Vagina (tissue), 2 donors: ENCODE measurements around the gene LRG1.

ENCODE experiments used
- POLR2AphosphoS5 ChIP-seq, 2 donors: sonication (generic); formaldehyde crosslinking; IDR thresholded peaks; one replicate each; pipeline ENCODE4 v1.9.0; 2017; ENCODE audit warnings: antibody characterized with exemption in 2 of 2, mild to moderate bottlenecking in 2 of 2, low read depth in 1 of 2; ENCODE audit not compliant: insufficient read depth in 1 of 2
- TF ChIP-seq, protein P1 (sequence below), 3 experiments: fragments of 450-650 bp in 2 of 3; fragments of 200-600 bp in 1 of 3; sonication (generic) in 1 of 3; IDR thresholded peaks; one replicate each; pipeline ENCODE4 v1.5.1; 2017 to 2019; ENCODE audit warnings: antibody characterized with exemption in 3 of 3, mild to moderate bottlenecking in 2 of 3, moderate library complexity in 2 of 3

DNA sequence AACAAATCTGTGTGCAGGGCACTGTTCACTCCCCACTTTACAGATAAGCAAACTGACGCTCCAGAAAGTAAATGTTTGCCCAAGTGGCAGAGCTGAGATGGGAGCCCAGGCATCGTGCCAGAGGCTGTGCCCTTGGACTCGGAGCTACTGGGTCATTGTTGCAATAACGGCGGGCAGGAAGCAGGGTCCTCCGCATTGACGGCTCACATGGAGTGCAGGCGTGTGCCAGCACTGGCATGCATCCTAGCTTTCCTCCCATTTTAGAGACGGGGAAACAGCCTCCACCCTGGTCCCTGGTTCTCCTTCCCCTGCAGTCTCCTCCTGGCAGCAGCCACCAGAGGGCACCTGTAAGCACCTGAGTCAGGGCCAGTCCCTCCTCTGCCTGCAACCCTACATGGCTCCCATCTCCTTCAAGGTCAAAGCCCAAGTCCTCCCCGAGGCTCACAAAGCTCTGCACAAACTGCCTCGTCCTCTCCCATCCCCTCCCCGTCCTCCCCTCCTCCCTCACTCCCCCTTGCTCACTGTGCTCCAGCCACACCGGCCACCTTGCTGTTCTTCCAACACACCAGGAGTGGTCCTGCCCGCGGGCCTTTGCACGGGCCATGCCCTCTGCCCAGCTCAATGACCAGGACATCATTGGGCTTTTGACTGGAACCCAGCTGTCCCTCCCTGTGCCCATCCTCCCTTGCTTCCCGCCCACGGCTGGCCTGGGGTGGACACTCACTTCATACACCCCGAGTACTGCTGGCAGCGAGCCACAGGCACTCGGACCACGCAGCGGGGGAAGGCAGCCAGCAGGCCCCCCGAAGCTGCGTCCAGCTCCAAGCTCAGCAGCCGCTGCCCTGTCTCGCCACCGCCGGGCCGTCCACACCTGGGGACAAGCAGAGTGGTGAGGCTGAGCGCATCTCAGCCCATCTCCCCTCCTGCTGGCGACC, 7.7 kb upstream of the LRG1 start:
- no peak for TF ChIP-seq POLR2AphosphoS5 (IDR thresholded peaks at IDR 0.05; ENCODE audit: insufficient read depth in 1 of 2, low read depth in 1 of 2)
- TF ChIP-seq, protein P1, sequence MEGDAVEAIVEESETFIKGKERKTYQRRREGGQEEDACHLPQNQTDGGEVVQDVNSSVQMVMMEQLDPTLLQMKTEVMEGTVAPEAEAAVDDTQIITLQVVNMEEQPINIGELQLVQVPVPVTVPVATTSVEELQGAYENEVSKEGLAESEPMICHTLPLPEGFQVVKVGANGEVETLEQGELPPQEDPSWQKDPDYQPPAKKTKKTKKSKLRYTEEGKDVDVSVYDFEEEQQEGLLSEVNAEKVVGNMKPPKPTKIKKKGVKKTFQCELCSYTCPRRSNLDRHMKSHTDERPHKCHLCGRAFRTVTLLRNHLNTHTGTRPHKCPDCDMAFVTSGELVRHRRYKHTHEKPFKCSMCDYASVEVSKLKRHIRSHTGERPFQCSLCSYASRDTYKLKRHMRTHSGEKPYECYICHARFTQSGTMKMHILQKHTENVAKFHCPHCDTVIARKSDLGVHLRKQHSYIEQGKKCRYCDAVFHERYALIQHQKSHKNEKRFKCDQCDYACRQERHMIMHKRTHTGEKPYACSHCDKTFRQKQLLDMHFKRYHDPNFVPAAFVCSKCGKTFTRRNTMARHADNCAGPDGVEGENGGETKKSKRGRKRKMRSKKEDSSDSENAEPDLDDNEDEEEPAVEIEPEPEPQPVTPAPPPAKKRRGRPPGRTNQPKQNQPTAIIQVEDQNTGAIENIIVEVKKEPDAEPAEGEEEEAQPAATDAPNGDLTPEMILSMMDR (IDR thresholded peaks at IDR 0.05): no peak
